NAMALWA (cell line): Measurements from ENCODE around the gene ZDHHC14.
"Not testable (repeated sequence)": the region's sequence is repeated elsewhere in the genome, so short reads cannot be mapped to it uniquely, and the experiment has no call there.

Source experiments
- DNase-seq: peaks from one replicate; pipeline ENCODE4 v3.0.0-alpha.2; 2015; ENCODE audit warnings: low spot score

Gene ZDHHC14

DNA sequence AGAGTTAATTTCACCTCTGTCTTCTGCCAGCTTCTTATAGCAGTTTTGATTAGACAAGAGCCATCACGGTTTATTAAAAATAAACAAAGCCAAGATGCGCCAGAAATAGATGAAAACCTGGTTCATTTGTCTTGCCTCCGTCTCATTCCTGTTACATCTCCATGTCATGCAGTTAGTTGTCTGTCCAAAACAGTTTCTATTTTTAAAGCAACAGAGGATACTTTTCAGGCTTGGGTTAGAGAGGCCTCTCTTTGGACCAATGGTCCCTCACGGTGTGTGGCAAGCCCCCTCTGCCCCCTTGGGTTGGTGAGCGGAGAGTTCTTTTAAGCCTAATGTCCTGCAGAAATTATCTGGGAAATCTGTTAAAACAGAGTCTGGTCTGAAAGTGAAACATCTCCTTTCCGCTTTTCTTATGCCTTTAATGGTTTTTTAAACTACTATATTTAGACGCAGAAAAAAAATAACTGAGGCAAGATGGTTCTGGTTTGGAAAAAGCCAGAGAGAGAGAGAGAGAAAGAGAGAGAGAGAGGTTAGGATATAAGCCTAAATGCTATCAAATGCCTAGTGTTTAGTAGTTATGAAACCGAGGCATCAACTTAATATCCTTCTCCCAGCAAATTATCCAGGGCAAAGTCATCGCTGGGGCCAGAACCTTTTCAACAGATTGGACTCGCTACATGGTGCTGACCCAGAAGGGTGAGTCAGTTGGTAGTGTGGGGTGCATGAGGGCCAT, 64.5 kb downstream of the ZDHHC14 start:
- DNase-seq, result no peak

- no peak for DNase-seq
Measured at GRCh38 chr6:157447735-157448134, 66.7 kb downstream of the ZDHHC14 start.

GRCh38 chr6:157449610-157450009, 68.6 kb downstream of the ZDHHC14 start:
- DNase-seq, result no peak

GRCh38 chr6:157450931-157451742, 70.1 kb downstream of the ZDHHC14 start:
- DNase-seq, result no peak

- no peak for DNase-seq
Measured at GRCh38 chr6:157452096-157452495, 71.1 kb downstream of the ZDHHC14 start.

DNA sequence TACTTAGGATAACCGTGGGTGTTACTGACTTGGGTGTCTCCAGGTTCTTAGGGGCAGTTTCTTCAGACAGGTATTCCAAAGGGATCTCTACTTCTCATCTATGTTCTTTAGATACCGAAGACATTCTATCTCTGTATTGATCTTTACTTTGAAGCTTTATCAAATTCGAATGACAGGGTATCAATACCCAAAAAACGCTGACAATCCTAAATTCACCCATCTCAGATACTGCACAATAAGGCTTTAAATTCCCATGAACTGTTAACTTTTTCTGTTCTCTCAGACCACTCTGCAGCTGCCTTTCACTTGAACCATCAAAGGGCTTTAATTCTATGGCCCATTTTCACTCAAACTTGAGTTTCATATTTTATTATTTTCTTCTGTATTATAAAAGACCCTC, 72.1 kb downstream of the ZDHHC14 start:
- no peak for DNase-seq

DNA sequence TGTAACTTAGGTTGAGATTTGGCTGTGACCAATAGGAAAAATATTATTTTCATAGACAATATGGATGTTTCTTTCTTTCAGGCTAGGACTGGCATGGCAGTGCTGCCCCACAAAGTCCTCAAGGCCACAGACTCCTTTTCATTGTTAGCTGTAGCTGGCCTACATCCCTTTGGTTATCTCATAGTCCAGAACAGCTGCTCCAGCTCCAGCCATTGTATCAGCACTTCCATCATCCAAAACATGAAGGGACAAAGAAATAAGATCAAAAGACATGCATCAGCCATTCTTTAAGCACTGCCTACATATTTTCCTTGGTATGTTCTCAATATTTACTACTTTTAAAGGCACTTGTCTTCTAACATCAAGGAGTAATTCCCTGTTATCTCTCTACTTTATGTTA, 73.0 kb downstream of the ZDHHC14 start:
- DNase-seq, result no peak

- no peak for DNase-seq
Measured at GRCh38 chr6:157454762-157455714, 74.0 kb downstream of the ZDHHC14 start.

DNA sequence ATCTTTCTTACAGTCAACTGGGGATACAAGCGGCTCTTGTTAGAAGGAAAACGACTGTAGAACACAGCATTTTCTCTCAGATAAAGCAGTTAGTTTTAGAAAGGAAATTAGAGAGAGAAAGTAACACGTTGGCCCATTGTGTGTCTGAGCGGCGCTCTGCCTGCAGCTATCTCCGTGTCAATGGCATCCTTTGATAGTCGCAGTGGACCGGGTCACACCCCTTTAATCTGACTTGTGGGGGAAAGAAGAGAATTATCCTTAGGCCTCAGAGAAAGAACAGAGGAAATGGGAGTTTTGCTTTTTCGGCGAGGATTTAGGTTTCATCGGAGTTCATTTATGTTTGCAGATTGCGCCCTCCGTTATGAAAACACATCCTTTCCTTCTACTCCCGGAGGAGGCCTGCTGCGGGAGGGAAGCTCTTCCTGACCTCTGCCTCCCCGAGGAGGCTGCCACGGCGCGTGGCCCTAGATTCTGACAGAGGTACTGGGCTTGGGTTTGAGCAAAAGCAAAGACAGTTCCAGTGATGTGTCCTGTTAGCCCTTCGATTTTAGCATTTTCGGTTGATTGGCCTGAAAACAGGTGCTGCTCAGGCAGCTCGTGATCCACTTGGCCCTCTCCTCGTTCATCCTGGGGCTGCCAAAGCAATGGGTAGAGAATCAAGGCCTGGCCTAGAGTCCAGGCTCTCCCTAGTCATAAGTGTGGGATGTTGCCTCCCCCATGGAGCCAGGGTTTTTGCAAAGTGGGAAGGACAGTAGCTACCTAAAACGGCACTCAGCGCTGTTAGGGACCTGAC, 74.9 kb downstream of the ZDHHC14 start:
- DNase-seq, result no peak

DNA sequence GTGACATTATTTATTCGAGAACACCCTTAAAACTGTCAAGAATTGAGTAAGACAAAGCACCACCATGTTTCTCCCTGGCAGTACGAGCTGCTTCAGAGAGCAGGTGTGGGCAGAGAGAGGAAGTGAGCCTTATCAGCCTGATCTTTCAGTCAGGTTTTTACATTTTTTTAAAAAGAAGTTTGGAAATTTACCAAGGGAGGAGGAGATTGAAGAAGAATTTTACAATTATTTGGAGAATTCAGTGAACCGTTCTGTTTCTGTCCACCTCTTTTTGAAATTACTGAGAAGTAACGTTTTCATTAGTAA, 75.5 kb downstream of the ZDHHC14 start:
- peak; percentile 53 for DNase-seq

- DNase-seq, result no peak
Measured at GRCh38 chr6:157457787-157458186, 76.8 kb downstream of the ZDHHC14 start.

DNA sequence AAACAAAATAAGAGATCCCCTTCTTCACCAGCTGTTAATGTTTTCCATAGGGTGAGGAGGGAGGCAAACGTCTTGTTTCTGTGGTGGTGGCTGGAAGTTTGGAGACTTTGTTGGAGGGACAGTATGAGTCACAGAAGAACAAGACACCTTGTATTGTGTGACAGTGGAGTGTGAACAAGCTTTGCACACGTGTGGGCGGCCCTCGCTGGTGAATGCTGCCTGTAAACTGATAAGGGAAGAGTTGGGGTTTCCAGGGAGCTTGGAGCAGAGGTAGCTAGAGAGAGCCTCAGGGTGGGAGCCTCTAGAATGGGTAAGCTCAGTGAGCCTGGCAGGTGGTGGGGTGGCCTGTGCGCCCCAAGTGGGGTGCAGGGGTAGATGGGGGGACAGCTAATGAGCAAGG, 78.3 kb downstream of the ZDHHC14 start:
- no peak for DNase-seq

- DNase-seq, result no peak
Measured at GRCh38 chr6:157460182-157460999, 79.4 kb downstream of the ZDHHC14 start.

GRCh38 chr6:157461000-157461915, 80.3 kb downstream of the ZDHHC14 start:
- peak; percentile 65 for DNase-seq

DNA sequence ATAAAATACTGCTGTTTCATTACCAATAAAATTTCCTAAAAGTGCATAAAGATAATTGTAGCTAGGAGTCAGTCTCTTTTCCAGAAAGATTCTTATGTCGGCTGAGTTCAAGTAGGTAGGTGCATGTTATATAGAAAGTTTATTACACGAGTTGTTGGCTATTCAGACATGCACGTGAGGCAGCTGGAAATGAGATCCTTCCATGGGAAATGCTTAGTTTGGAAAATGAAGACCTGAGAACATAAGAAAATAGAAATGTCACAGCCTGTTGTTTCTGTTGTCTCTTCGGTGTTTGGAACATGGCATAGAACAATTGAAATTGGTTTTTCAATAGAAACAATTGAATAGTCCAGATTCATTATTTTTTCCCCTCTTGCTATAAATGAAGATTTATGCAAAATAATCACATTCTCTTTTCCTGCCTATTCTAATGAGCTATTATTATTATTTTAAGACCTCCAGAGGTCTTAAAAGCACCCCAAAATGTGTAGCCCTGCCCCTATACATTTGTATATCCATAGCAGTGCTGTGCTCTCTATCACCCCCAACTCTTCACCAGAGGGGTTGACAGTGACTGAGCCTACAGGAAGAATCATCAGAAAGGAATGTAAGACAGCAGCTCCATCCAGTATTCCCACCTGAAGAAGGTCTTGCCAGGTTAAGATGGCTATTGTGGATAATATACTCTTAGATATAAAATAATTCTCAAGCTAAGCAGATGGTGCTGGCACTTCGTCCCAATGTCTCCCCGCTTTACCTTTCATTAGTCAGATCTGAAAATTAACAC, 82.2 kb downstream of the ZDHHC14 start:
- no peak for DNase-seq

- DNase-seq, result not testable (repeated sequence)
Measured at GRCh38 chr6:157463743-157464135, 82.7 kb downstream of the ZDHHC14 start.

DNA sequence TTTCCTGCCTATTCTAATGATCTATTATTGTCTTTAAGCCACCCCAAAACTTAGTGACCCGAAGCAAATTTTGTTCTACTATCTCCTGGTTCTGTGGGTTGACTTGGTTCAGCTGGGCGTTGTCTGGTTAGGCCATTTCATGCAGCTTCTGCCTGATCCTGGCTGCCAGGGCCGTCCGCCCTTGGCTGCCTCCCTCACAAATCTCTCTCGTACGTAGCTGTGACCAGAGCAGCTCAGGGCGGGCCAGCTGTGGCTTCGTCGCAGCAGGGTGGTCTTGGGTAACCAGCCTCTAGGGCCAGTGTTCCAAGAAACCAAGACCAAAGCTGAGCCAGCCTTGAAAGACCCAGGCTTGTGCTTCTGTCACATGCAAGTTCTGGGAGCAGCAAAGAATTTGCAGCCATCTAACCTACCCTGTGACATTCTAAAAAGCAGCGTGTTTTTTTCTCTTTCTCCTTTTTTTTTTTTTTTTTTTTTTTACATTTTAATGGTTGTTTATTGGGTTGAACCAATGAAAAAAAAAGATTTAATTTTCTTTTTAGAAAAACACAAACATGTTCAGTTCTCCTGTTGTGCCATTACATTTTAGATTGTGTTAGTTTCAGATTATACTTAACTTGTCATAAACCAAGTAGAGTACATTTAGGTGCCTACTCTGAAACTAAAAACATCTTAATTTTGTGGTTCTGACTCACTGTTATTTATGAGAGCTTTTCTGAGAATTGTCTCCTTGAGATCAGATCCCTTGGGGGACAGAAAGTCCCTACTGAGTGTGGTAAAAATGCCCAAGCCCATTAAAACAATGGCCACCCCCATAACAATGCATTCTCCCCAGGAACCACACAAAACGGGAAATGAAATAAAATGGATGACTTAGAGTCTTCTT, 83.9 kb downstream of the ZDHHC14 start:
- DNase-seq, result no peak

DNA sequence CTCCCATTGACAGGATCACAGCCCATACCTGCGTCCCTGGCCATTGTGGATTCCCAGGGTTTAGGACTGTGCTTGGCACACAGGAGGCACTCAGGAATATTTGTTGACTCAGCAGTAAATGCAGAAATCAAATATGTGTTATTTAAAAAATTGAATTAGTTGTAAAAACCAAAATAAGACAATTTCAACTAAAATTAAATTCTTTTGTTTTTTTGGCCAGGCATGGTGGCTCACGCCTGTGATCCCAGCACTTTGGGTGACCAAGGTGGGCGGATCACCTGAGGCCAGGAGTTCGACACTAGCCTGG, 85.3 kb downstream of the ZDHHC14 start:
- no peak for DNase-seq
